PC-9 (cell line): ENCODE results near the gene AAK1. TPM values are rescaled to one million over a fixed set of nuclear protein-coding genes. Genes with fewer than 3 reads are reported as not detected.
A peak's percentile ranks its signal among the peaks of the same experiment; 100 is the strongest.

Source experiments
- BruUV-seq: library from RNA; stranded (reverse); fragments of 400-500 nt; replicated peaks from 2 replicates; lab custom pipeline; 2021; lab: Mats Ljungman, UMichigan
- CTCF ChIA-PET: fragments of 300-600 bp; sonication (Branson Sonifier 250); formaldehyde crosslinking; loops from one replicate; lab custom pipeline; 2022; ENCODE audit warnings: antibody characterized with exemption; lab: Charles Lee
- POLR2A ChIA-PET: fragments of 300-600 bp; sonication (Branson Sonifier 250); formaldehyde crosslinking; loops from one replicate; lab custom pipeline; 2022; ENCODE audit warnings: antibody characterized with exemption; ENCODE audit not compliant: unreplicated experiment; lab: Charles Lee
- DNase-seq, 2 experiments: peaks; one replicate each; pipeline versions ENCODE4 v3.0.0 to v3.0.0-alpha.2; 2015 to 2022; ENCODE audit warnings: mixed read lengths in 1 of 2
- H2AFZ ChIP-seq: fragments of 200-600 bp; sonication (generic); 2 replicates; pipeline ENCODE4 v1.8.1; 2017; ENCODE audit warnings: antibody characterized with exemption
- H3F3A ChIP-seq: fragments of 200-600 bp; sonication (generic); 2 replicates; pipeline ENCODE4 v1.8.1; 2017; ENCODE audit warnings: antibody characterized with exemption, mild to moderate bottlenecking, low read depth; ENCODE audit not compliant: insufficient read depth
- H3K27ac ChIP-seq: fragments of 200-600 bp; sonication (generic); 2 replicates; pipeline ENCODE4 v1.6.1; 2016; ENCODE audit warnings: mixed run types
- H3K27me3 ChIP-seq: fragments of 200-600 bp; sonication (generic); 2 replicates; pipeline ENCODE4 v1.6.1; 2016; ENCODE audit warnings: low read depth, mixed run types; ENCODE audit not compliant: insufficient read depth
- H3K36me3 ChIP-seq: fragments of 200-600 bp; sonication (generic); 2 replicates; pipeline ENCODE4 v1.6.1; 2016; ENCODE audit warnings: low read depth, mixed run types
- H3K4me1 ChIP-seq: fragments of 200-600 bp; sonication (generic); replicated peaks from 2 replicates; pipeline ENCODE4 v1.6.1; 2016; ENCODE audit warnings: mixed run types; ENCODE audit not compliant: insufficient read depth
- H3K4me2 ChIP-seq: fragments of 200-600 bp; sonication (generic); 2 replicates; pipeline ENCODE4 v1.6.1; 2017; ENCODE audit warnings: mixed run types
- H3K4me3 ChIP-seq: fragments of 200-600 bp; sonication (generic); 2 replicates; pipeline ENCODE4 v1.6.1; 2016; ENCODE audit warnings: mixed run types
- H3K79me2 ChIP-seq: fragments of 200-600 bp; sonication (generic); 2 replicates; pipeline ENCODE4 v1.6.1; 2017; ENCODE audit warnings: low read depth, mixed run types
- H3K9me2 ChIP-seq: fragments of 200-600 bp; sonication (generic); 2 replicates; pipeline ENCODE4 v1.8.1; 2017; ENCODE audit warnings: mild to moderate bottlenecking; ENCODE audit not compliant: insufficient read depth
- H3K9me3 ChIP-seq: fragments of 200-600 bp; sonication (generic); 2 replicates; pipeline ENCODE4 v1.8.1; 2016; ENCODE audit warnings: low read depth; ENCODE audit not compliant: insufficient read depth
- H4K20me1 ChIP-seq: fragments of 200-600 bp; sonication (generic); 2 replicates; pipeline ENCODE4 v1.8.1; 2017; ENCODE audit not compliant: insufficient read depth
- CTCF ChIP-seq: fragments of 200-600 bp; sonication (generic); conservative IDR thresholded peaks from 2 replicates; pipeline ENCODE4 v1.6.1; 2017; ENCODE audit warnings: mixed run types, antibody characterized with exemption, mild to moderate bottlenecking, moderate library complexity
- EZH2 ChIP-seq: fragments of 200-600 bp; sonication (generic); IDR thresholded peaks from 2 replicates; pipeline ENCODE4 v1.8.0; 2017; ENCODE audit warnings: antibody characterized with exemption, low read depth
- intact Hi-C: fragments of 100-400 bp; cut with micrococcal nuclease; formaldehyde crosslinking; loops from one replicate; pipeline ENCODE4 v1.10.0; 2022; ENCODE audit not compliant: unreplicated experiment
- total RNA-seq: library from RNA; stranded (reverse); gene quantifications from 2 replicates; pipeline ENCODE4 v1.2.3, GENCODE V29; 2021

The AAK1 gene
- total RNA-seq, 1 experiment from 2014 or later, result 66.6 TPM

GRCh38 chr2:69645031-69645431 lies 1.5 kb upstream of the AAK1 start:
- H4K20me1 ChIP-seq, result 0 out of 2 replicates have a peak, but pooled peaks cover 9% of the 10 kb centered on the region
- no TSS peak for BruUV-seq
- peaks cover 38% of the 10 kb centered on the region for H3K4me1 ChIP-seq
- ChIA-PET POLR2A (interaction anchor here (0.5 kb wide), 1 partner anchor 161 kb away, joined by 4 read pairs; no protein-coding TSS in a partner anchor), CTCF (interaction anchor here (0.9 kb wide), 1 partner anchor 79 kb away, joined by 4 read pairs; no protein-coding TSS in a partner anchor)
- intact Hi-C loops, result loop anchor here (1.0 kb wide), 1 partner anchor 69 kb away; no protein-coding TSS in a partner anchor
- H2AFZ ChIP-seq, result peak overlapping the region; percentile 91
- no peaks in the 10 kb centered on the region for H3K9me2 ChIP-seq
- no peak for TF ChIP-seq CTCF
- no peak for TF ChIP-seq EZH2
- no peaks in the 10 kb centered on the region for H3K36me3 ChIP-seq
- peak overlapping the region; percentile 90 for H3K27ac ChIP-seq
- H3K9me3 ChIP-seq, result no peaks in the 10 kb centered on the region
- H3K27me3 ChIP-seq, result no peaks in the 10 kb centered on the region
- DNase-seq, result peak in 1 of 2 experiments; percentile 47
- peaks cover 48% of the 10 kb centered on the region for H3K79me2 ChIP-seq
- peak overlapping the region; percentile 95 for H3K4me2 ChIP-seq
- H3K4me3 ChIP-seq, result peak overlapping the region; percentile 86
- H3F3A ChIP-seq, result peaks cover 16% of the 10 kb centered on the region; the same call in 1 of the 2 replicates

DNA sequence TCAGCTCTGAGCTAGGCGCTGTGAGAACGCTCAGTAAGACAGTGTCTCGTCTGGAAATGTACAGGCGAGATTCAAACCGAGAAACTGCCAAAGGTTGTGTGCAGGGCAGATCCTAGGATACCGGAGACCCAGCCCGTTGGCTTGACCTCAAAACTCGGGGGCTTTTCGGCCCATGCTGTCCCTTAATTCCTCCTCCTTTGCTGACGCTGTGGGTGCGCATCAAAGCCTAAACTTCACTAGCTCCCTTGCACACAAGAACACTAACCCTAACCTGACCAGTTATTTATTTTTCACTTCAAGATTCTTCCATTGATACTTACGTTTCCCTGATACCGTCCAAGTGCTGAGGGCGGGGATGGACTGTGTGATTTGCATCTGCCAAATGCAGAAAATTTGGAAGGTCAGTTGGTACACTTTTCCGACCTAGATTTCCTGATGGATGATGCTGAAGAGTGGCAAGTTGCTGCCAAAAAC lies 1.0 kb upstream of the AAK1 start:
- no peak for TF ChIP-seq EZH2
- TF ChIP-seq CTCF, result no peak
- H3K9me2 ChIP-seq, result no peaks in the 10 kb centered on the region
- H3K36me3 ChIP-seq, result no peaks in the 10 kb centered on the region
- peak overlapping the region; percentile 91 for H2AFZ ChIP-seq
- peaks cover 16% of the 10 kb centered on the region; the same call in 1 of the 2 replicates for H3F3A ChIP-seq
- H3K9me3 ChIP-seq, result no peaks in the 10 kb centered on the region
- intact Hi-C loops, result loop anchor here (5.0 kb wide), 2 partner anchors 53 to 257 kb away; partner anchors contain the start of gene GFPT1
- H3K79me2 ChIP-seq, result peaks cover 53% of the 10 kb centered on the region
- peak overlapping the region; percentile 95 for H3K4me2 ChIP-seq
- TSS peak; percentile 69 for BruUV-seq
- peaks cover 41% of the 10 kb centered on the region for H3K4me1 ChIP-seq
- no peak for DNase-seq
- H4K20me1 ChIP-seq, result peaks cover 10% of the 10 kb centered on the region; the same call in 1 of the 2 replicates
- POLR2A ChIA-PET, result interaction anchor here (0.5 to 0.9 kb wide), 2 partner anchors 160 to 208 kb away, joined by 4 to 20 read pairs; no protein-coding TSS in a partner anchor
- no peaks in the 10 kb centered on the region for H3K27me3 ChIP-seq
- peak overlapping the region; percentile 90 for H3K27ac ChIP-seq
- CTCF ChIA-PET, result interaction anchor here (0.9 kb wide), 1 partner anchor 78 kb away, joined by 4 read pairs; no protein-coding TSS in a partner anchor
- H3K4me3 ChIP-seq, result peak overlapping the region; percentile 86

GRCh38 chr2:69642709-69643601 lies 584 bp downstream of the AAK1 start:
- H2AFZ ChIP-seq, result peak overlapping the region; percentile 91
- CTCF ChIA-PET, result interaction anchor here (0.5 kb wide), 1 partner anchor 14 kb away, joined by 4 read pairs; no protein-coding TSS in a partner anchor
- H3K4me2 ChIP-seq, result peak overlapping the region; percentile 95
- BruUV-seq, result no TSS peak
- TF ChIP-seq CTCF, result no peak
- TF ChIP-seq EZH2, result no peak
- no peaks in the 10 kb centered on the region for H3K27me3 ChIP-seq
- H3F3A ChIP-seq, result peaks cover 16% of the 10 kb centered on the region; the same call in 1 of the 2 replicates
- H3K79me2 ChIP-seq, result peaks cover 69% of the 10 kb centered on the region
- peaks cover 4% of the 10 kb centered on the region; the same call in 1 of the 2 replicates for H3K36me3 ChIP-seq
- POLR2A ChIA-PET, result interaction anchor here (0.5 kb wide), 1 partner anchor 74 kb away, joined by 3 read pairs; no protein-coding TSS in a partner anchor
- peak overlapping the region; percentile 90 for H3K27ac ChIP-seq
- H3K4me1 ChIP-seq, result peaks cover 56% of the 10 kb centered on the region
- H3K9me2 ChIP-seq, result no peaks in the 10 kb centered on the region
- intact Hi-C loops, result loop anchor here (1.0 to 5.0 kb wide), 5 partner anchors 26 to 256 kb away; partner anchors contain the start of gene GFPT1
- no peaks in the 10 kb centered on the region for H3K9me3 ChIP-seq
- peaks cover 16% of the 10 kb centered on the region; the same call in 1 of the 2 replicates for H4K20me1 ChIP-seq
- H3K4me3 ChIP-seq, result peak overlapping the region; percentile 86
- DNase-seq, result peak; percentile 52 to 81
